Right lobe of liver (tissue), 4 donors: ENCODE results near the gene CYSTM1.

ENCODE experiments used
- POLR2A ChIP-seq: fragments of 450-650 bp; IDR thresholded peaks from one replicate; pipeline ENCODE4 v1.6.1; 2017; ENCODE audit warnings: antibody characterized with exemption, mild to moderate bottlenecking
- TF ChIP-seq, protein P1 (sequence below), 4 donors: fragments of 200-600 bp in 3 of 4; fragments of 450-650 bp in 1 of 4; IDR thresholded peaks; one replicate each; pipeline versions ENCODE4 v1.5.1 to v1.8.0; 2016 to 2022; ENCODE audit warnings: antibody characterized with exemption in 4 of 4, mild to moderate bottlenecking in 2 of 4
- donor health status: DM: no; HTN: no; CAD: no.
- donor health status: DM: no; HTN: no; CAD: no.
- donor health status: DM: no; HTN: yes; CAD: no.

DNA sequence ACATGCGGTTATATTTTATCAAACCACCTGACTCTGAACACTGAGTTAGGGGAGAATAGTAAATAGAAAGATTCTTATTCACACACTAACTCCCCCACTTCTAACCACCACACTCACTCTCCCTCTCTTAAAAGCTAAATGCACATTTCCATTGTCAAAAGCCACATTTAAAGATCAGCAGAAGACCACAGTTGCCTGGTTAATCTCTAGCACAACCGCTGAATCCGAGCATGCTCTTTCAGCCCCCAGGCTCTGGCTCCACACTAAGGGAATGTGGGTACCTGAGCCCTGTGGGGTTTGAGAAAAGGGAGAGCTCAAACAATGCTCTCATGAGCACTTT, 92.2 kb downstream of the CYSTM1 start:
- TF ChIP-seq, protein P1, sequence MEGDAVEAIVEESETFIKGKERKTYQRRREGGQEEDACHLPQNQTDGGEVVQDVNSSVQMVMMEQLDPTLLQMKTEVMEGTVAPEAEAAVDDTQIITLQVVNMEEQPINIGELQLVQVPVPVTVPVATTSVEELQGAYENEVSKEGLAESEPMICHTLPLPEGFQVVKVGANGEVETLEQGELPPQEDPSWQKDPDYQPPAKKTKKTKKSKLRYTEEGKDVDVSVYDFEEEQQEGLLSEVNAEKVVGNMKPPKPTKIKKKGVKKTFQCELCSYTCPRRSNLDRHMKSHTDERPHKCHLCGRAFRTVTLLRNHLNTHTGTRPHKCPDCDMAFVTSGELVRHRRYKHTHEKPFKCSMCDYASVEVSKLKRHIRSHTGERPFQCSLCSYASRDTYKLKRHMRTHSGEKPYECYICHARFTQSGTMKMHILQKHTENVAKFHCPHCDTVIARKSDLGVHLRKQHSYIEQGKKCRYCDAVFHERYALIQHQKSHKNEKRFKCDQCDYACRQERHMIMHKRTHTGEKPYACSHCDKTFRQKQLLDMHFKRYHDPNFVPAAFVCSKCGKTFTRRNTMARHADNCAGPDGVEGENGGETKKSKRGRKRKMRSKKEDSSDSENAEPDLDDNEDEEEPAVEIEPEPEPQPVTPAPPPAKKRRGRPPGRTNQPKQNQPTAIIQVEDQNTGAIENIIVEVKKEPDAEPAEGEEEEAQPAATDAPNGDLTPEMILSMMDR (IDR thresholded peaks at IDR 0.05): no peak
- no peak for TF ChIP-seq POLR2A
